H9 (cell line): ENCODE measurements around the gene SPIN1. TPM values are rescaled to one million over a fixed set of nuclear protein-coding genes. Genes with fewer than 3 reads are reported as not detected.
A peak's percentile ranks its signal among the peaks of the same experiment; 100 is the strongest.

Source experiments
- DNase-seq: peaks from one replicate; pipeline ENCODE4 v3.0.0-alpha.2; 2017
- H2AFZ ChIP-seq: one replicate; pipeline ENCODE4 v1.6.1; 2013; ENCODE audit warnings: mild to moderate bottlenecking, low read length, control low read depth, moderate library complexity
- H2AK5ac ChIP-seq: 2 replicates; pipeline ENCODE4 v1.6.1; 2013; ENCODE audit warnings: low read length, control low read depth, mixed read lengths; ENCODE audit not compliant: insufficient read length
- H2BK120ac ChIP-seq: one replicate; pipeline ENCODE4 v1.6.1; 2013; ENCODE audit warnings: low read depth, mild to moderate bottlenecking, low read length, control low read depth, inconsistent platforms; ENCODE audit not compliant: poor library complexity, severe bottlenecking
- H2BK12ac ChIP-seq: 2 replicates; pipeline ENCODE4 v1.6.1; 2013; ENCODE audit warnings: low read length, control low read depth, mixed read lengths, low read depth; ENCODE audit not compliant: insufficient read length
- H2BK15ac ChIP-seq: 2 replicates; pipeline ENCODE4 v1.6.1; 2013; ENCODE audit warnings: low read depth, low read length, control low read depth
- H2BK20ac ChIP-seq: one replicate; pipeline ENCODE4 v1.6.1; 2013; ENCODE audit warnings: low read depth, mild to moderate bottlenecking, low read length, control low read depth, inconsistent platforms; ENCODE audit not compliant: poor library complexity, severe bottlenecking
- H2BK5ac ChIP-seq: 2 replicates; pipeline ENCODE4 v1.6.1; 2013; ENCODE audit warnings: low read length, control low read depth, mixed read lengths; ENCODE audit not compliant: insufficient read length
- H3K14ac ChIP-seq: 2 replicates; pipeline ENCODE4 v1.6.1; 2013; ENCODE audit warnings: low read length, control low read depth; ENCODE audit not compliant: insufficient read depth
- H3K18ac ChIP-seq: 2 replicates; pipeline ENCODE4 v1.6.1; 2013; ENCODE audit warnings: low read depth, mild to moderate bottlenecking, mixed read lengths, low read length, control low read depth; ENCODE audit not compliant: insufficient read length
- H3K23ac ChIP-seq: 2 replicates; pipeline ENCODE4 v1.6.1; 2013; ENCODE audit warnings: low read length, control low read depth, mixed read lengths, low read depth; ENCODE audit not compliant: insufficient read length
- H3K23me2 ChIP-seq: 2 replicates; pipeline ENCODE4 v1.6.1; 2013; ENCODE audit warnings: low read depth, mild to moderate bottlenecking, mixed read lengths, low read length, control low read depth; ENCODE audit not compliant: insufficient read length, poor library complexity, severe bottlenecking
- H3K27ac ChIP-seq: 2 replicates; pipeline ENCODE4 v1.5.1; 2013; ENCODE audit warnings: low read length, control low read depth, mixed read lengths, low read depth; ENCODE audit not compliant: insufficient read length
- H3K27me3 ChIP-seq: 2 replicates; pipeline ENCODE4 v1.6.1; 2013; ENCODE audit warnings: low read length, control low read depth, inconsistent platforms; ENCODE audit not compliant: insufficient read depth
- H3K4ac ChIP-seq: 2 replicates; pipeline ENCODE4 v1.6.1; 2013; ENCODE audit warnings: low read depth, mild to moderate bottlenecking, control low read depth, inconsistent platforms, low read length, moderate library complexity
- H3K4me1 ChIP-seq: 2 replicates; pipeline ENCODE4 v1.6.1; 2013; ENCODE audit warnings: low read length, control low read depth, inconsistent platforms; ENCODE audit not compliant: insufficient read depth
- H3K4me2 ChIP-seq: 2 replicates; pipeline ENCODE4 v1.6.1; 2013; ENCODE audit warnings: low read length, control low read depth, mixed read lengths; ENCODE audit not compliant: insufficient read length, insufficient read depth
- H3K56ac ChIP-seq: 2 replicates; pipeline ENCODE4 v1.6.1; 2013; ENCODE audit warnings: low read depth, mild to moderate bottlenecking, mixed read lengths, low read length, control low read depth; ENCODE audit not compliant: insufficient read length
- H3K79me1 ChIP-seq: 2 replicates; pipeline ENCODE4 v1.6.1; 2013; ENCODE audit warnings: low read depth, mild to moderate bottlenecking, moderate library complexity, low read length, control low read depth, inconsistent platforms; ENCODE audit not compliant: insufficient read depth, poor library complexity, severe bottlenecking
- H3K79me2 ChIP-seq: 2 replicates; pipeline ENCODE4 v1.6.1; 2013; ENCODE audit warnings: low read length, control low read depth, inconsistent platforms; ENCODE audit not compliant: insufficient read depth
- H3K9ac ChIP-seq: 2 replicates; pipeline ENCODE4 v1.6.1; 2013; ENCODE audit warnings: low read length, control low read depth, mixed read lengths; ENCODE audit not compliant: insufficient read length; ENCODE audit errors: extremely low read depth
- H3K9me3 ChIP-seq: one replicate; pipeline ENCODE4 v1.6.1; 2013; ENCODE audit warnings: low read depth, low read length, inconsistent platforms; ENCODE audit not compliant: control insufficient read depth
- H3T11ph ChIP-seq: one replicate; pipeline ENCODE4 v1.6.1; 2013; ENCODE audit warnings: mild to moderate bottlenecking, low read length, control low read depth, inconsistent platforms
- H4K20me1 ChIP-seq: one replicate; pipeline ENCODE4 v1.6.1; 2013; ENCODE audit not compliant: control insufficient read depth, insufficient read length, insufficient read depth
- H4K5ac ChIP-seq: 2 replicates; pipeline ENCODE4 v1.6.1; 2013; ENCODE audit warnings: low read depth, mild to moderate bottlenecking, mixed read lengths, low read length, control low read depth; ENCODE audit not compliant: insufficient read length
- H4K8ac ChIP-seq: replicated peaks from 2 replicates; pipeline ENCODE4 v1.6.1; 2013; ENCODE audit warnings: low read length, control low read depth, mixed read lengths, low read depth; ENCODE audit not compliant: insufficient read length
- H4K91ac ChIP-seq: 2 replicates; pipeline ENCODE4 v1.6.1; 2013; ENCODE audit warnings: low read depth, mild to moderate bottlenecking, moderate library complexity, mixed read lengths, low read length, control low read depth; ENCODE audit not compliant: insufficient read length
- H3K27ac Mint-ChIP-seq, 3 experiments: 2 replicates in 2 of 3; 3 replicates in 1 of 3; pipeline ENCODE4 v1.8.0; 2020 to 2021; ENCODE audit warnings: mixed read lengths in 3 of 3, mild to moderate bottlenecking in 1 of 3, moderate library complexity in 1 of 3
- H3K27me3 Mint-ChIP-seq: 2 replicates; pipeline ENCODE4 v1.8.0; 2021; ENCODE audit warnings: low read depth, mild to moderate bottlenecking, moderate library complexity, mixed read lengths
- H3K36me3 Mint-ChIP-seq, 3 experiments: 2 replicates in 2 of 3; 3 replicates in 1 of 3; pipeline ENCODE4 v1.8.0; 2020 to 2021; ENCODE audit warnings: low read depth in 3 of 3, mixed read lengths in 3 of 3; ENCODE audit not compliant: insufficient read depth in 1 of 3
- H3K4me1 Mint-ChIP-seq, 2 experiments: 2 replicates each; pipeline ENCODE4 v1.8.0; 2020; ENCODE audit warnings: mixed read lengths in 2 of 2
- H3K4me3 Mint-ChIP-seq, 2 experiments: 2 replicates in 1 of 2; 3 replicates in 1 of 2; pipeline ENCODE4 v1.8.0; 2020 to 2021; ENCODE audit warnings: mild to moderate bottlenecking in 2 of 2, mixed read lengths in 2 of 2, moderate library complexity in 1 of 2
- H3K9me3 Mint-ChIP-seq, 2 experiments: 2 replicates in 1 of 2; 3 replicates in 1 of 2; pipeline ENCODE4 v1.8.0; 2020; ENCODE audit warnings: mild to moderate bottlenecking in 2 of 2, mixed read lengths in 2 of 2, moderate library complexity in 1 of 2
- CTCF ChIP-seq: fragments of 200-600 bp; sonication (generic); conservative IDR thresholded peaks from 3 replicates; pipeline ENCODE4 v1.8.0; 2021; ENCODE audit warnings: antibody characterized with exemption, mild to moderate bottlenecking
- WGBS: extraction: QIAGEN DNeasy Blood & Tissue Kit; methylation state at CpG from one replicate; pipeline ENCODE4 v1.1.7; 2013; ENCODE audit warnings: missing lambda C conversion rate, low lambda C conversion rate, mixed read lengths; ENCODE audit not compliant: insufficient read length; ENCODE audit errors: extremely low coverage; 5-methylcytosine and 5-hydroxymethylcytosine counted together
- total RNA-seq: library from RNA; stranded (reverse); gene quantifications from 2 replicates; pipeline ENCODE4 v1.2.1, GENCODE V29; 2021

SPIN1 gene
- total RNA-seq, 1 experiment from 2014 or later, result 136 TPM

GRCh38 chr9:88447431-88447830 lies 59.2 kb downstream of the SPIN1 start:
- H3K27ac ChIP-seq, result no peak overlapping the region
- H3K4me1 ChIP-seq, result peaks cover 6% of the 10 kb centered on the region
- H4K5ac ChIP-seq, result no peak overlapping the region
- peaks cover 21 to 26% of the 10 kb centered on the region in 2 experiments for H3K4me1 Mint-ChIP-seq
- H3K4me3 Mint-ChIP-seq, result no peak overlapping the region
- peaks cover 19 to 57% (median 51%) of the 10 kb centered on the region in 3 experiments; a peak in 6 of 7 replicates for H3K36me3 Mint-ChIP-seq
- H3K9ac ChIP-seq, result no peak overlapping the region
- H3K9me3 Mint-ChIP-seq, result no peaks in the 10 kb centered on the region; a peak in 2 of 5 replicates
- H3T11ph ChIP-seq, result no peak overlapping the region
- no peak for TF ChIP-seq CTCF
- no peak overlapping the region for H3K4ac ChIP-seq
- H2BK120ac ChIP-seq, result no peak overlapping the region
- no peaks in the 10 kb centered on the region for H3K27me3 Mint-ChIP-seq
- H3K79me1 ChIP-seq, result peaks cover 8% of the 10 kb centered on the region
- H4K91ac ChIP-seq, result no peak overlapping the region
- H3K79me2 ChIP-seq, result peaks cover 34% of the 10 kb centered on the region
- no peak overlapping the region for H3K56ac ChIP-seq
- no peak overlapping the region for H2AK5ac ChIP-seq
- H2BK5ac ChIP-seq, result no peak overlapping the region
- H3K23ac ChIP-seq, result no peak overlapping the region
- H3K27ac Mint-ChIP-seq, result peak overlapping the region in 1 of 3 experiments; percentile 20; a peak in 2 of 7 replicates
- no peak overlapping the region for H3K14ac ChIP-seq
- no peak overlapping the region for H2AFZ ChIP-seq
- no peaks in the 10 kb centered on the region for H3K27me3 ChIP-seq
- no peak overlapping the region for H4K8ac ChIP-seq
- H3K9me3 ChIP-seq, result no peaks in the 10 kb centered on the region
- H2BK12ac ChIP-seq, result no peak overlapping the region
- no peaks in the 10 kb centered on the region for H4K20me1 ChIP-seq
- H2BK15ac ChIP-seq, result no peak overlapping the region
- WGBS, result no CpG with 5 or more reads among the region's 4 CpGs
- H3K23me2 ChIP-seq, result no peaks in the 10 kb centered on the region
- no peak overlapping the region for H3K4me2 ChIP-seq
- no peak overlapping the region for H3K18ac ChIP-seq
- H2BK20ac ChIP-seq, result no peak overlapping the region
- DNase-seq, result no peak
